Measurements from ENCODE around the gene XPNPEP3.

GRCh38 chr22:40975366-40975765, 118.4 kb downstream of the XPNPEP3 start:
- TF ChIP-seq, protein P1, sequence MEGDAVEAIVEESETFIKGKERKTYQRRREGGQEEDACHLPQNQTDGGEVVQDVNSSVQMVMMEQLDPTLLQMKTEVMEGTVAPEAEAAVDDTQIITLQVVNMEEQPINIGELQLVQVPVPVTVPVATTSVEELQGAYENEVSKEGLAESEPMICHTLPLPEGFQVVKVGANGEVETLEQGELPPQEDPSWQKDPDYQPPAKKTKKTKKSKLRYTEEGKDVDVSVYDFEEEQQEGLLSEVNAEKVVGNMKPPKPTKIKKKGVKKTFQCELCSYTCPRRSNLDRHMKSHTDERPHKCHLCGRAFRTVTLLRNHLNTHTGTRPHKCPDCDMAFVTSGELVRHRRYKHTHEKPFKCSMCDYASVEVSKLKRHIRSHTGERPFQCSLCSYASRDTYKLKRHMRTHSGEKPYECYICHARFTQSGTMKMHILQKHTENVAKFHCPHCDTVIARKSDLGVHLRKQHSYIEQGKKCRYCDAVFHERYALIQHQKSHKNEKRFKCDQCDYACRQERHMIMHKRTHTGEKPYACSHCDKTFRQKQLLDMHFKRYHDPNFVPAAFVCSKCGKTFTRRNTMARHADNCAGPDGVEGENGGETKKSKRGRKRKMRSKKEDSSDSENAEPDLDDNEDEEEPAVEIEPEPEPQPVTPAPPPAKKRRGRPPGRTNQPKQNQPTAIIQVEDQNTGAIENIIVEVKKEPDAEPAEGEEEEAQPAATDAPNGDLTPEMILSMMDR (IDR thresholded peaks at IDR 0.05) = no peak
- TF ChIP-seq POLR2A (IDR thresholded peaks at IDR 0.05) = no peak
- no peak for TF ChIP-seq EP300 (IDR thresholded peaks at IDR 0.05)

Data from tibial nerve (tissue), 4 donors.